Adrenal gland (tissue), 5 donors: Measurements from ENCODE around the gene PDLIM5.

Source experiments
- POLR2A ChIP-seq, 2 donors: fragments of 450-650 bp; IDR thresholded peaks; one replicate each; pipeline ENCODE4 v1.6.1; 2017; ENCODE audit warnings: antibody characterized with exemption in 2 of 2, mild to moderate bottlenecking in 2 of 2, moderate library complexity in 1 of 2
- TF ChIP-seq, protein P1 (sequence below), 6 experiments: fragments of 450-650 bp in 4 of 6; fragments of 200-600 bp in 2 of 6; sonication (generic) in 1 of 6; IDR thresholded peaks; 1 replicate in 5 of 6; 2 replicates in 1 of 6; pipeline versions ENCODE4 v1.5.1 to v1.8.0; 2016 to 2021; ENCODE audit warnings: antibody characterized with exemption in 6 of 6, mild to moderate bottlenecking in 2 of 6, moderate library complexity in 1 of 6
- donor health status: DM: no; HTN: no; CAD: no.

DNA sequence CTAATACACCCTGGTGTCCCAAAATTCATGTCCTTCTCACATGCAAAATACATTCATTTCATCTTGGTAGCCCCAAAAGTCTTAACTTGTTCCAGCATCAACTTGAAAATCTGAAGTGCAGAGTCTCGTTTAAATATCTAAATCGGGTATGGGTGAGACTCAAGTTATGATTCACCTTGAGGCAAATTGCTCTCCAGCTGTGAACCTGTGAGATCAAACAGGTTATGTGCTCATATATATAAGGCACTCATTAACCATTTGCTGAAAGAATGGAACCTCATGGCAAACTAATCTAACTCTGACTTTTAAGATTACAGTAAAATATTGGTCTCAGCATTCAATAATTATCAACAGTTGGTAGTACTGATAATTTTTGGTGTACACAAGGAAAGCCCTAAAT, 55.5 kb downstream of the PDLIM5 start:
- TF ChIP-seq, protein P1, sequence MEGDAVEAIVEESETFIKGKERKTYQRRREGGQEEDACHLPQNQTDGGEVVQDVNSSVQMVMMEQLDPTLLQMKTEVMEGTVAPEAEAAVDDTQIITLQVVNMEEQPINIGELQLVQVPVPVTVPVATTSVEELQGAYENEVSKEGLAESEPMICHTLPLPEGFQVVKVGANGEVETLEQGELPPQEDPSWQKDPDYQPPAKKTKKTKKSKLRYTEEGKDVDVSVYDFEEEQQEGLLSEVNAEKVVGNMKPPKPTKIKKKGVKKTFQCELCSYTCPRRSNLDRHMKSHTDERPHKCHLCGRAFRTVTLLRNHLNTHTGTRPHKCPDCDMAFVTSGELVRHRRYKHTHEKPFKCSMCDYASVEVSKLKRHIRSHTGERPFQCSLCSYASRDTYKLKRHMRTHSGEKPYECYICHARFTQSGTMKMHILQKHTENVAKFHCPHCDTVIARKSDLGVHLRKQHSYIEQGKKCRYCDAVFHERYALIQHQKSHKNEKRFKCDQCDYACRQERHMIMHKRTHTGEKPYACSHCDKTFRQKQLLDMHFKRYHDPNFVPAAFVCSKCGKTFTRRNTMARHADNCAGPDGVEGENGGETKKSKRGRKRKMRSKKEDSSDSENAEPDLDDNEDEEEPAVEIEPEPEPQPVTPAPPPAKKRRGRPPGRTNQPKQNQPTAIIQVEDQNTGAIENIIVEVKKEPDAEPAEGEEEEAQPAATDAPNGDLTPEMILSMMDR (IDR thresholded peaks at IDR 0.05): no peak
- no peak for TF ChIP-seq POLR2A (IDR thresholded peaks at IDR 0.05)
